GM12872 (cell line): ENCODE measurements around the gene PSMB7.
A peak's percentile ranks its signal among the peaks of the same experiment; 100 is the strongest.

Experiments
- TF ChIP-seq, protein P1 (sequence below): IDR thresholded peaks from 3 replicates; pipeline ENCODE4 v1.5.1; 2011; ENCODE audit warnings: low read depth, mild to moderate bottlenecking, low read length, moderate library complexity; ENCODE audit not compliant: insufficient read depth

PSMB7 gene

DNA sequence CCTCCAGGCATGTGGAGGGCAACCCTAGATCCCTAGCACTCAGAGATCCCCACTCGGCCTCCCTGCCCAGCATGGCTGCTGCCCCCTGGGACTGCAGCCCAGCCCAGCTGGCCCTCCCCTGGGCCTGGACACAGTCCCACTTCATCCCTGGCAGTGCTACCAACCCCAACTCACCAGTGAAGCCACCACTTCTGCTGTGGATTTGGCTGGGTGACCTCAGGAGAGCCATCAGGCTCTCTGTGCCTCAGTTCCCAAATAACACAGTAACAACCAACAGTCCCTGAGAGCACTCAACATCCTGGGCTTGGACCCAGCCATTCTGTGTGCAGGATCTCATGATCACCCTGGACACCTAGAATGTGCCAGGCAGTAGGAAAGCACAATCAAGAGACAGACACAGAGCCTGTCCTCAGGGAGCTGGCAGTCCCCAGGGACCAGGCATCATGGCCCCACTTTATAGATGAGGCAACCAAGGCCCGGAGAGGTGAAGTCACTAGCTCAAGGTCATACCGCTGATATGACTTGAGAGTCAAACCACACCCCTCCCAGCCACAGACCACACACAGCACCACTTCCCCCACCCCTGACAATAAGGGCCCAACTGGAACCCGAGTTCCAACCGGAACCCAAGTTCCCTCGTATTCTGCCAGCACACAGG is 4.7 kb upstream of the PSMB7 start:
- TF ChIP-seq, protein P1, sequence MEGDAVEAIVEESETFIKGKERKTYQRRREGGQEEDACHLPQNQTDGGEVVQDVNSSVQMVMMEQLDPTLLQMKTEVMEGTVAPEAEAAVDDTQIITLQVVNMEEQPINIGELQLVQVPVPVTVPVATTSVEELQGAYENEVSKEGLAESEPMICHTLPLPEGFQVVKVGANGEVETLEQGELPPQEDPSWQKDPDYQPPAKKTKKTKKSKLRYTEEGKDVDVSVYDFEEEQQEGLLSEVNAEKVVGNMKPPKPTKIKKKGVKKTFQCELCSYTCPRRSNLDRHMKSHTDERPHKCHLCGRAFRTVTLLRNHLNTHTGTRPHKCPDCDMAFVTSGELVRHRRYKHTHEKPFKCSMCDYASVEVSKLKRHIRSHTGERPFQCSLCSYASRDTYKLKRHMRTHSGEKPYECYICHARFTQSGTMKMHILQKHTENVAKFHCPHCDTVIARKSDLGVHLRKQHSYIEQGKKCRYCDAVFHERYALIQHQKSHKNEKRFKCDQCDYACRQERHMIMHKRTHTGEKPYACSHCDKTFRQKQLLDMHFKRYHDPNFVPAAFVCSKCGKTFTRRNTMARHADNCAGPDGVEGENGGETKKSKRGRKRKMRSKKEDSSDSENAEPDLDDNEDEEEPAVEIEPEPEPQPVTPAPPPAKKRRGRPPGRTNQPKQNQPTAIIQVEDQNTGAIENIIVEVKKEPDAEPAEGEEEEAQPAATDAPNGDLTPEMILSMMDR, result no peak

DNA sequence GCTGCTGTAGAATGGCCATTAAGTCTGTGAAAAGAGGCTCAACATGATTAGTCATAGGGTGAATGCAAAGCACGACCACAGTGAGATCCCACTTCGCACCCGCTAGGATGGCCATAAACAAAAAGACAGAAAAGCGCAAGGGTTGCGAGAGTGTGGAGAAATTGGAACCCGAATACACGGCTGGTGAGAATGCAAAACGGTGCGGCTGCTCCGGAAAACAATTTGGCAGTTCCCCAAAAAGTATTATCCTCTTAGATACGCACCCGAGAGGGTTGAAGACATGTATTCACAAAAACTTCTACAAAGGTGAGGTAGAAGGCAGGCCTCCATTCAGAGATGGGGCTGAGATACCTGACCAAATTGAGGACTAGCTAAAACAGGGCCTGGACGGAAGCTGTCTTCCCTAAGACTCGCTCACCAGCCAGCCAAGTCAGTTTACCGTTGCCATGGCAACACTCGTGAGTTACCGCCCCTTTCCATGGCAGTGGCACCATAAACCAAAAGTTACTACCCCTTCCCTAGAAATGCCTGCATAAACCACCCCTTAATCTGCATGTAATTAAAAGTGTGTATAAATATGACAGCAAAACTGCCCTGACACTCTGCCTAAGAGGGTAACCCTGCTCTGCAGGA is 726 bp upstream of the PSMB7 start:
- TF ChIP-seq, protein P1, result no peak

DNA sequence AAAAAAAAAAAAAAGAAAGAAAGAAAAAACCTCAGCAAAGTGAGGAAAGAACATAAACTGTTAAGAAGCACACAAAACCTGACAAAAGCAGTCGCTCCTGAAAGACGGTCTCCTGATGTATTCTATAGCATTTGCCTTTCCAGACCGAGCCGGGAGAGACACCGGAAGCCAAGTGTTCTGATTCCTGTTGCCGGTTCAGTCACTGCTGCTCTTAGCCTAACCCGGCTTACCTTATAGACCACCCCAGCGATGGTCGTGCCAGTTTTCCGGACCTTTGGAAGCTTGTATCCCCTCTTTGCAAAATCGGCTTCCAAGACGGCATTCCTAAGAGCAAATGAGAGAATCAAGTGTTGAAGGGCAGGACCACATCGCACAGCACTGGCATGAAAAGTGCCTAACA is 630 bp downstream of the PSMB7 start:
- TF ChIP-seq, protein P1, result no peak

DNA sequence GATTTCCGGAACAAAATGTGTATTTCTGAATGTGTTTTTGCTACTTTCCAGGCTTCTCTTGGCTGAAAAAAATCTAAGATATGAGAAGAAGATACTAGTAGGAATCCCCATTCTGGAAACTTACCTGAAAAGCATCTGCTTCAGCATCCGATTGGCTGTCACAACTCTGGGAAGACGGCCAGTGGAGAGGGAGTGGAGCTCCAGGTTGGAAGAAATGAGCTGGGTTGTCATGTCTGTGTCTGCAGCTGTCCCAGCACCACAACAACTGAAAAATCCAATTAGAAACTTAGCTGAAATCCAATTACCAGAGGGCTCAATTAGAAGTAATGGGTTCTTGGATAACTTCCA is 3.0 kb downstream of the PSMB7 start:
- TF ChIP-seq, protein P1, result no peak

DNA sequence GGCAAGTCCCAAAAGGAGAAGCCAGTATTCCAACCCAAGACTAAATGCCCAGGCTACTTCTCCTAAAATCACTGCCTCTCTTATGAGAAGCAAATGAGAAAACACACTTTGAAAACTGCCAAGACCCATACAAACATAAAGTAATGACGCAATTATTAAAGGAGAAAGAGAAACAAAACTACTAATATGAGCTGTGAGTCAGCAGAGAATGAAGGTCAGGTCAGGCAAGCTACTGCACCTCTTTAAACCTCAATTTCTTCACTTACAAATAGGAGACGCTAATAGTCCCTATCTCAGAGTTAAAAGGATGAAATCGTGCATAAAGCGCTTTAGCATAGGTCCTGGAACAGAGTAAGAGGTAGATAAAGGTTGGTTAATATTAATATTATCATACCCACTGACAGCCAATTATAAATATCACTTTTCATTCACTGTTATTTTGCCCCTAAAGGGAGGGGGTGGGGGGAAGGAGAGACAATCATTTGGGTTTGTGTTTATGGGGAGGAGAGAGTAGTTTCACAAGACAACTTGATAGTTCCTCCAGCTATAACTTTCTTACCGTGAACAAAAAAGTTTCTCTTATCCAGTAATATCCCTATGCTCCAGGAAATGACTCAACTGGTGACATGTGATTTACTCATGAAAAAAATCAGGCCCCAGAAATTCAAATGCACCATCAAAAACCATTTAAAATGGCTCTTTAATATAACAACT is 3.6 kb downstream of the PSMB7 start:
- TF ChIP-seq, protein P1, result no peak

DNA sequence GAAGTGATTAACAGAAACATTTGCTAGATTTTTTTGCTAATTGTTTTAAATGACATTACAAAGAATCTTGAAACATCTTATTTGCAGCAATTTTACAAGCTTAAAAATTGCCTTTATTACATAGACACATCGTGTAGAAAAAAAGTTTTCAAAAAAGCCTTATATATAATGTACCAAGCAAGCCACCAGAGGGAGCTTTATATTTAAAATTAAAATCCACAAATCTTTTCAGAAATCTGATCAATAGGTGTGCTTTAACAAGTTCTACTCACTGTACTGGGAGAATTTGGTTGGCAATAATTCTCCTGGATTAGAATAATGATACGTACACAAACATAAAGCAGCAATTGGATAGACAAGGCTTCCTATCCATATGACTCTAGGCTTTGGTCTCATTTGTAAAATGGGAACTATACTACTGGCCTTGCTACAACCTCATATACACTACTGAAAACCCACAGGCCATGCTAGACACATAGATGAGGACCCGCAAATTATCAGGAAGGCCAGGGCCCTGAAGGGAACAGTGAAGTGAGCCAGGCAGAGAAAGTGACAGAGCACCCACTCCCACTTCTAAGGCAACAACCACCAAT is 4.8 kb downstream of the PSMB7 start:
- TF ChIP-seq, protein P1, result peak; percentile 11; the same call in 1 of the 3 replicates

DNA sequence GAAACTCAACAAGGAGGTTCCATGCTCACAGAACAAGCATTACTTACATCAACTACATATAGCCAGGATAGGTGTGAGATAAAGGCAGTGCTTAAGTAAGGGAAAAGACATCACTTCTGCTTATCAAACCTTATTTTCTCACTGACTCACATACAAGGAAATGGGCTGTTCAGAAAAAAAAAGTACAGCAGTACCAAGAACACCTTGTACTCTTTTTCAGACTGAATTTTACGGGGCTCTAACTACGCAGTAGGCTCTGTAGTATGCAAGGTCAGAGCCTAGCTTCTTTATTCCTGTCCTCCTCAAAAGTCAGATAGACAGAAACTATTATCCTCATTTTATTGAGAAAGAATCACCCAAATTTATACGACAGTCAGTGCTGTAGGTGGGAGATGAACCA is 5.8 kb downstream of the PSMB7 start:
- TF ChIP-seq, protein P1, result no peak
